Muscle layer of colon (tissue), 2 donors: ENCODE measurements around the gene AASS.

Source experiments
- H3K27ac ChIP-seq: one replicate; pipeline ENCODE4 v1.7.0; 2013; ENCODE audit warnings: low read depth, mild to moderate bottlenecking, low read length, moderate library complexity
- H3K27me3 ChIP-seq, 2 donors: one replicate each; pipeline ENCODE4 v1.7.0; 2013; ENCODE audit warnings: low read length in 2 of 2, mild to moderate bottlenecking in 2 of 2; ENCODE audit not compliant: insufficient read depth in 2 of 2, control insufficient read depth in 1 of 2
- H3K36me3 ChIP-seq: one replicate; pipeline ENCODE4 v1.7.0; 2013; ENCODE audit warnings: mild to moderate bottlenecking, low read length; ENCODE audit not compliant: insufficient read depth
- H3K4me1 ChIP-seq: one replicate; pipeline ENCODE4 v1.7.0; 2013; ENCODE audit warnings: mild to moderate bottlenecking, low read length; ENCODE audit not compliant: insufficient read depth
- H3K4me3 ChIP-seq, 2 donors: one replicate each; pipeline ENCODE4 v1.7.0; 2013; ENCODE audit warnings: low read length in 2 of 2, low read depth in 1 of 2, mild to moderate bottlenecking in 1 of 2, moderate library complexity in 1 of 2
- H3K9ac ChIP-seq: one replicate; pipeline ENCODE4 v1.7.0; 2013; ENCODE audit warnings: low read length
- H3K9me3 ChIP-seq: one replicate; pipeline ENCODE4 v1.7.0; 2013; ENCODE audit warnings: mild to moderate bottlenecking, low read length
- donor health status: abdominal sarcoma.
- donor health status: Adenocarcinoma of cecum.

The AASS gene

GRCh38 chr7:122038904-122039303, 105.1 kb downstream of the AASS start:
- no peaks in the 10 kb centered on the region for H3K9me3 ChIP-seq
- no peak overlapping the region for H3K4me3 ChIP-seq
- H3K27me3 ChIP-seq, result no peaks in the 10 kb centered on the region
- no peaks in the 10 kb centered on the region for H3K36me3 ChIP-seq
- H3K27ac ChIP-seq, result no peak overlapping the region
- H3K9ac ChIP-seq, result no peak overlapping the region
- no peaks in the 10 kb centered on the region for H3K4me1 ChIP-seq

- H3K4me3 ChIP-seq, result no peak overlapping the region
- H3K9me3 ChIP-seq, result no peaks in the 10 kb centered on the region
- no peaks in the 10 kb centered on the region for H3K4me1 ChIP-seq
- no peak overlapping the region for H3K9ac ChIP-seq
- H3K27ac ChIP-seq, result no peak overlapping the region
- H3K27me3 ChIP-seq, result no peaks in the 10 kb centered on the region
- H3K36me3 ChIP-seq, result no peaks in the 10 kb centered on the region
Observed at GRCh38 chr7:122038134-122038533, 105.9 kb downstream of the AASS start.

- Histone ChIP-seq H3K4me3 (no peak overlapping the region), H3K27ac (no peak overlapping the region), H3K36me3 (no peaks in the 10 kb centered on the region), H3K9ac (no peak overlapping the region), H3K27me3 (no peaks in the 10 kb centered on the region), H3K9me3 (no peaks in the 10 kb centered on the region), H3K4me1 (no peaks in the 10 kb centered on the region)
Observed at GRCh38 chr7:122035876-122036275, 108.2 kb downstream of the AASS start.

- no peaks in the 10 kb centered on the region for H3K4me1 ChIP-seq
- no peaks in the 10 kb centered on the region for H3K36me3 ChIP-seq
- no peak overlapping the region for H3K27ac ChIP-seq
- H3K9me3 ChIP-seq, result no peaks in the 10 kb centered on the region
- H3K4me3 ChIP-seq, result no peak overlapping the region
- H3K9ac ChIP-seq, result no peak overlapping the region
- H3K27me3 ChIP-seq, result no peaks in the 10 kb centered on the region
Observed at GRCh38 chr7:122033641-122034040, 110.4 kb downstream of the AASS start.

GRCh38 chr7:122027058-122027457, 117.0 kb downstream of the AASS start:
- H3K9ac ChIP-seq, result no peak overlapping the region
- no peaks in the 10 kb centered on the region for H3K36me3 ChIP-seq
- no peak overlapping the region for H3K4me3 ChIP-seq
- H3K4me1 ChIP-seq, result no peaks in the 10 kb centered on the region
- no peaks in the 10 kb centered on the region for H3K27me3 ChIP-seq
- no peaks in the 10 kb centered on the region for H3K9me3 ChIP-seq
- no peak overlapping the region for H3K27ac ChIP-seq
